Fibroblast of lung (primary cell): ENCODE results near the gene MYO5B. TPM values are rescaled to one million over a fixed set of nuclear protein-coding genes. Genes with fewer than 3 reads are reported as not detected.

Experiments used
- DNase-seq, 2 donors: peaks; one replicate each; pipeline versions ENCODE4 v3.0.0 to v3.0.0-alpha.2; 2010; ENCODE audit warnings: low read depth in 2 of 2
- H2AFZ ChIP-seq: 2 replicates; pipeline ENCODE4 v1.5.1; 2012; ENCODE audit warnings: low read length, control low read depth, inconsistent platforms
- H3K27ac ChIP-seq: 2 replicates; pipeline ENCODE4 v1.5.1; 2011; ENCODE audit warnings: low read length, control low read depth; ENCODE audit not compliant: insufficient read depth
- H3K27me3 ChIP-seq: 2 replicates; pipeline ENCODE4 v1.5.1; 2011; ENCODE audit warnings: mild to moderate bottlenecking, low read length; ENCODE audit not compliant: control insufficient read depth, insufficient read depth
- H3K36me3 ChIP-seq: 2 replicates; pipeline ENCODE4 v1.5.1; 2011; ENCODE audit warnings: low read length; ENCODE audit not compliant: control insufficient read depth, insufficient read depth
- H3K4me1 ChIP-seq: 2 replicates; pipeline ENCODE4 v1.5.1; 2011; ENCODE audit warnings: low read length; ENCODE audit not compliant: control insufficient read depth, insufficient read depth; ENCODE audit errors: extremely low read depth
- H3K4me2 ChIP-seq: 2 replicates; pipeline ENCODE4 v1.5.1; 2011; ENCODE audit warnings: low read length, control low read depth; ENCODE audit not compliant: insufficient read depth; ENCODE audit errors: extremely low read depth
- H3K4me3 ChIP-seq, 4 experiments: fragments of 200-600 bp in 1 of 4; sonication (generic) in 1 of 4; replicated peaks in 1 of 4; 2 replicates each; pipeline ENCODE4 v1.5.1; 2011 to 2016; ENCODE audit warnings: low read length in 4 of 4, low read depth in 3 of 4, mild to moderate bottlenecking in 3 of 4, control low read depth in 2 of 4, inconsistent platforms in 1 of 4, mixed read lengths in 1 of 4; ENCODE audit not compliant: insufficient read depth in 1 of 4; ENCODE audit errors: control extremely low read depth in 1 of 4
- H3K79me2 ChIP-seq: 2 replicates; pipeline ENCODE4 v1.5.1; 2012; ENCODE audit warnings: mild to moderate bottlenecking, low read length, inconsistent platforms; ENCODE audit not compliant: control insufficient read depth, insufficient read depth
- H3K9ac ChIP-seq: 2 replicates; pipeline ENCODE4 v1.5.1; 2011; ENCODE audit warnings: mild to moderate bottlenecking, low read length, control low read depth; ENCODE audit not compliant: insufficient read depth
- H3K9me3 ChIP-seq: 2 replicates; pipeline ENCODE4 v1.5.1; 2012; ENCODE audit warnings: low read depth, low read length; ENCODE audit not compliant: control insufficient read depth, insufficient read depth
- H4K20me1 ChIP-seq: 2 replicates; pipeline ENCODE4 v1.5.1; 2011; ENCODE audit warnings: low read length; ENCODE audit not compliant: control insufficient read depth, insufficient read depth; ENCODE audit errors: extremely low read depth
- EZH2 ChIP-seq: IDR thresholded peaks from 2 replicates; pipeline ENCODE4 v1.5.1; 2012; ENCODE audit warnings: low read length, control low read depth, mild to moderate bottlenecking; ENCODE audit errors: missing control alignments
- polyA plus RNA-seq, 2 donors: library from polyadenylated mRNA; depleted of rRNA in 1 of 2; stranded (reverse) in 1 of 2; unstranded in 1 of 2; fragments of >200 nt; gene quantifications; 2 replicates each; pipeline ENCODE4 v1.2.1, GENCODE V29; 2011 to 2012; ENCODE audit warnings: missing spikeins in 1 of 2
- total RNA-seq: library from RNA; depleted of rRNA; stranded (reverse); fragments of >200 nt; gene quantifications from 2 replicates; pipeline ENCODE4 v1.2.1, GENCODE V29; 2014
- TF ChIP-seq, protein P1 (sequence below), 2 donors: IDR thresholded peaks in 1 of 2; conservative IDR thresholded peaks in 1 of 2; 1 replicate in 1 of 2; 2 replicates in 1 of 2; pipeline ENCODE4 v1.5.1; 2011 to 2012; ENCODE audit warnings: low read length in 2 of 2, control low read depth in 1 of 2, inconsistent platforms in 1 of 2, low read depth in 1 of 2, mild to moderate bottlenecking in 1 of 2

MYO5B gene
- total and polyA plus RNA-seq, 2 donors (not counting 1 experiment from before 2014, with no cell fraction given) = under 0.01 to 0.06 TPM

DNA sequence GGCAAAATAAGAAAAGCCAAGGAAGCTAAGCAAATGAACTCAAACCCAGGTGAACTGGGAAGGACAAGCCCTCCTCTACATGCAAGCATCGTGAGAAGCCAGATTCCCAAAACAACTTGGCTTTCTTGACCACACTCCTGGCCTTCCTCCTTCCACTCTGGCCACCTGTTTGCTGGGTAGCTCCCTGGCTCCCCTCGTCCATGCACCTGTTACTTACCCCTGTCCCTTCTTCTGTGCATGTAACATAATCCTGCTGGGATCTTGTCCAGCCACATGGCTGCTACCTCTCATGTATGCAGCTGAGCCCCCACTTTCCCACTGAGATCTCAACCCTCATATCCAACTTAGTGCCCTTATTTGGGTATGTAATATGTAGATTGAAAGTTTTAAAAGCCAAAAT lies 121.6 kb downstream of the MYO5B start:
- no peak for DNase-seq
- no peaks in the 10 kb centered on the region for H3K79me2 ChIP-seq
- no peak overlapping the region for H2AFZ ChIP-seq
- H3K4me1 ChIP-seq = no peaks in the 10 kb centered on the region
- H3K4me3 ChIP-seq = no peak overlapping the region
- no peaks in the 10 kb centered on the region for H3K27me3 ChIP-seq
- H3K9me3 ChIP-seq = no peaks in the 10 kb centered on the region
- H3K4me2 ChIP-seq = no peak overlapping the region
- H3K9ac ChIP-seq = no peak overlapping the region
- H4K20me1 ChIP-seq = no peaks in the 10 kb centered on the region
- no peak for TF ChIP-seq EZH2
- TF ChIP-seq, protein P1, sequence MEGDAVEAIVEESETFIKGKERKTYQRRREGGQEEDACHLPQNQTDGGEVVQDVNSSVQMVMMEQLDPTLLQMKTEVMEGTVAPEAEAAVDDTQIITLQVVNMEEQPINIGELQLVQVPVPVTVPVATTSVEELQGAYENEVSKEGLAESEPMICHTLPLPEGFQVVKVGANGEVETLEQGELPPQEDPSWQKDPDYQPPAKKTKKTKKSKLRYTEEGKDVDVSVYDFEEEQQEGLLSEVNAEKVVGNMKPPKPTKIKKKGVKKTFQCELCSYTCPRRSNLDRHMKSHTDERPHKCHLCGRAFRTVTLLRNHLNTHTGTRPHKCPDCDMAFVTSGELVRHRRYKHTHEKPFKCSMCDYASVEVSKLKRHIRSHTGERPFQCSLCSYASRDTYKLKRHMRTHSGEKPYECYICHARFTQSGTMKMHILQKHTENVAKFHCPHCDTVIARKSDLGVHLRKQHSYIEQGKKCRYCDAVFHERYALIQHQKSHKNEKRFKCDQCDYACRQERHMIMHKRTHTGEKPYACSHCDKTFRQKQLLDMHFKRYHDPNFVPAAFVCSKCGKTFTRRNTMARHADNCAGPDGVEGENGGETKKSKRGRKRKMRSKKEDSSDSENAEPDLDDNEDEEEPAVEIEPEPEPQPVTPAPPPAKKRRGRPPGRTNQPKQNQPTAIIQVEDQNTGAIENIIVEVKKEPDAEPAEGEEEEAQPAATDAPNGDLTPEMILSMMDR (conservative IDR thresholded peaks at IDR 0.05 in 1 of 2, IDR thresholded peaks at IDR 0.05 in 1 of 2; ENCODE audit: low read depth in 1 of 2, low read length in 2 of 2) = no peak
- no peak overlapping the region for H3K27ac ChIP-seq
- H3K36me3 ChIP-seq = no peaks in the 10 kb centered on the region

GRCh38 chr18:50072146-50072545 lies 122.8 kb downstream of the MYO5B start:
- H3K9me3 ChIP-seq = no peaks in the 10 kb centered on the region
- no peak overlapping the region for H3K9ac ChIP-seq
- no peaks in the 10 kb centered on the region for H3K27me3 ChIP-seq
- H3K36me3 ChIP-seq = no peaks in the 10 kb centered on the region
- TF ChIP-seq, protein P1 (conservative IDR thresholded peaks at IDR 0.05 in 1 of 2, IDR thresholded peaks at IDR 0.05 in 1 of 2; ENCODE audit: low read depth in 1 of 2, low read length in 2 of 2) = no peak
- no peak for TF ChIP-seq EZH2
- H3K4me3 ChIP-seq = no peak overlapping the region
- no peaks in the 10 kb centered on the region for H3K79me2 ChIP-seq
- H2AFZ ChIP-seq = no peak overlapping the region
- no peaks in the 10 kb centered on the region for H3K4me1 ChIP-seq
- no peak overlapping the region for H3K27ac ChIP-seq
- H3K4me2 ChIP-seq = no peak overlapping the region
- no peaks in the 10 kb centered on the region for H4K20me1 ChIP-seq
- DNase-seq = no peak

DNA sequence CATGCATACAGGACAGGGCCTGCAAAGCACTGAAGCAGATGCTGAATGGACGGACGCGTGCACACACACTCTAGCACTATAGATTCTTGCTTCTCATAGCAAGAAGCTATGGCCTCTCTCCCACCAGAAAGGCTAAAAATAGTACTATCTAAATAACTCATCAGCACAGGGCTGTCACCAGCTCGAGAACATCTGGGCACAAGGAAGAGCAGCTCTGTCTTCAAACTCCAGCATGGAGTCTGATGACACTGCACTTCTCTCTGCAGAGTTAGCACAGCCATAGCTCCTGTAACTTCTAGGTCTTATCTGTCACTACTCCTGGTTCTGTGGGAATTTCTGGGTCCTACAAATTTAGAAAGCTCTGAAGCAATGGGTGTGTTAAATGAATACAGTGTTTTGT lies 123.5 kb downstream of the MYO5B start:
- H3K9me3 ChIP-seq = no peaks in the 10 kb centered on the region
- no peak overlapping the region for H3K4me3 ChIP-seq
- H3K27me3 ChIP-seq = no peaks in the 10 kb centered on the region
- no peaks in the 10 kb centered on the region for H3K79me2 ChIP-seq
- no peak overlapping the region for H3K27ac ChIP-seq
- no peaks in the 10 kb centered on the region for H3K36me3 ChIP-seq
- H3K9ac ChIP-seq = no peak overlapping the region
- no peaks in the 10 kb centered on the region for H4K20me1 ChIP-seq
- H3K4me2 ChIP-seq = no peak overlapping the region
- TF ChIP-seq EZH2 = no peak
- TF ChIP-seq, protein P1 (conservative IDR thresholded peaks at IDR 0.05 in 1 of 2, IDR thresholded peaks at IDR 0.05 in 1 of 2; ENCODE audit: low read depth in 1 of 2, low read length in 2 of 2) = no peak
- no peaks in the 10 kb centered on the region for H3K4me1 ChIP-seq
- no peak overlapping the region for H2AFZ ChIP-seq
- DNase-seq = no peak
